Smooth muscle cell (in vitro differentiated cells): ENCODE data around the gene PLEKHM3. TPM values are rescaled to one million over a fixed set of nuclear protein-coding genes. Genes with fewer than 3 reads are reported as not detected.

Experiments
- DNase-seq: peaks from one replicate; lab custom pipeline; 2025; ENCODE audit not compliant: unreplicated experiment; lab: John Stamatoyannopoulos, UW
- H2AFZ ChIP-seq: fragments of 200-600 bp; sonication (generic); 2 replicates; pipeline ENCODE4 v1.6.0; 2016; ENCODE audit warnings: antibody characterized with exemption, low read depth, mild to moderate bottlenecking
- H3F3A ChIP-seq: fragments of 200-600 bp; sonication (generic); 2 replicates; pipeline ENCODE4 v1.6.0; 2017; ENCODE audit warnings: antibody characterized with exemption, low read depth
- H3K27ac ChIP-seq: fragments of 200-600 bp; sonication (generic); 2 replicates; pipeline ENCODE4 v1.5.1; 2016; ENCODE audit warnings: low read depth, mild to moderate bottlenecking
- H3K27me3 ChIP-seq: fragments of 200-600 bp; sonication (generic); 2 replicates; pipeline ENCODE4 v1.6.1; 2016; ENCODE audit warnings: low read depth, mild to moderate bottlenecking
- H3K36me3 ChIP-seq: fragments of 200-600 bp; sonication (generic); 2 replicates; pipeline ENCODE4 v1.5.1; 2016; ENCODE audit warnings: low read depth
- H3K4me1 ChIP-seq: fragments of 200-600 bp; sonication (generic); 2 replicates; pipeline ENCODE4 v1.5.1; 2016; ENCODE audit warnings: low read depth
- H3K4me2 ChIP-seq: fragments of 200-600 bp; sonication (generic); 2 replicates; pipeline ENCODE4 v1.6.0; 2016; ENCODE audit warnings: mild to moderate bottlenecking
- H3K4me3 ChIP-seq: fragments of 200-600 bp; sonication (generic); 2 replicates; pipeline ENCODE4 v1.5.1; 2016; ENCODE audit warnings: mild to moderate bottlenecking
- H3K79me2 ChIP-seq: fragments of 200-600 bp; sonication (generic); 2 replicates; pipeline ENCODE4 v1.6.0; 2016; ENCODE audit warnings: low read depth, mild to moderate bottlenecking
- H3K9ac ChIP-seq: fragments of 200-600 bp; sonication (generic); 2 replicates; pipeline ENCODE4 v1.6.0; 2016; ENCODE audit warnings: low read depth
- H3K9me3 ChIP-seq: fragments of 200-600 bp; sonication (generic); replicated peaks from 2 replicates; pipeline ENCODE4 v1.5.1; 2016; ENCODE audit warnings: low read depth
- H4K20me1 ChIP-seq: fragments of 200-600 bp; sonication (generic); 2 replicates; pipeline ENCODE4 v1.6.0; 2016; ENCODE audit warnings: low read depth
- WGBS: methylation state at CpG from one replicate; pipeline ENCODE4 v1.1.7; 2016; ENCODE audit warnings: low lambda C conversion rate; 5-methylcytosine and 5-hydroxymethylcytosine counted together
- polyA plus RNA-seq: library from polyadenylated mRNA; unstranded; fragments of >200 nt; fragmentation: Nextera tagmentation; extraction: Ambion mirVana; gene quantifications from 2 replicates; pipeline ENCODE4 v1.2.1, GENCODE V29; 2016
- total RNA-seq: library from RNA; depleted of rRNA; stranded (reverse); fragments of >200 nt; gene quantifications from 2 replicates; pipeline ENCODE4 v1.2.3, GENCODE V29; 2014
- TF ChIP-seq, protein P1 (sequence below): fragments of 200-600 bp; sonication (generic); IDR thresholded peaks from 2 replicates; pipeline ENCODE4 v1.5.1; 2017; ENCODE audit warnings: borderline replicate concordance, mild to moderate bottlenecking, antibody characterized with exemption; ENCODE audit not compliant: insufficient read depth, poor library complexity, severe bottlenecking

Gene PLEKHM3
- total and polyA plus RNA-seq, 2 experiments from 2014 or later, result 3.8 to 10.3 TPM

DNA sequence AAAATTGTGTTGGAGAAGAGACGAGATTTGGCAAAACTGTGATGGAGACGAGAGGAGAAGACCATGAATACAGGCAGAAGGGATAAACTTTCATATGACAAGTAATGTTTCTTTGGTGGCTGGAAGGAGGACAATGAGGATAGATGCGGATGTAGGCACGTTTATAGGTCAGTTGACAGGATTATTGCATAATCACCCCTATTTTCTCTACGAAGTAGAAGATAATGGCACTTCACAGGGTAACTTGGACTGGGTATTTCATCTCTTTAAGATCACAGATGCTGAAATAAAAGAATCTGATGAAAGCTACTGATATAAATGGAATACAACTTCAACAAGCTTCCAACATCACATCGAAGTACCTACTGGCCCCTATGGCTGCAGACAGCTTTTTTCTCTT, 81.0 kb downstream of the PLEKHM3 start:
- no peaks in the 10 kb centered on the region for H3K9me3 ChIP-seq
- 94% methylated on average over 6 of the region's 6 CpGs for WGBS
- no peaks in the 10 kb centered on the region for H3K27me3 ChIP-seq
- no peak overlapping the region for H3K27ac ChIP-seq
- H3K4me2 ChIP-seq, result no peak overlapping the region
- no peak for DNase-seq
- peaks cover 14% of the 10 kb centered on the region for H3K4me1 ChIP-seq
- H3K36me3 ChIP-seq, result no peaks in the 10 kb centered on the region
- TF ChIP-seq, protein P1, sequence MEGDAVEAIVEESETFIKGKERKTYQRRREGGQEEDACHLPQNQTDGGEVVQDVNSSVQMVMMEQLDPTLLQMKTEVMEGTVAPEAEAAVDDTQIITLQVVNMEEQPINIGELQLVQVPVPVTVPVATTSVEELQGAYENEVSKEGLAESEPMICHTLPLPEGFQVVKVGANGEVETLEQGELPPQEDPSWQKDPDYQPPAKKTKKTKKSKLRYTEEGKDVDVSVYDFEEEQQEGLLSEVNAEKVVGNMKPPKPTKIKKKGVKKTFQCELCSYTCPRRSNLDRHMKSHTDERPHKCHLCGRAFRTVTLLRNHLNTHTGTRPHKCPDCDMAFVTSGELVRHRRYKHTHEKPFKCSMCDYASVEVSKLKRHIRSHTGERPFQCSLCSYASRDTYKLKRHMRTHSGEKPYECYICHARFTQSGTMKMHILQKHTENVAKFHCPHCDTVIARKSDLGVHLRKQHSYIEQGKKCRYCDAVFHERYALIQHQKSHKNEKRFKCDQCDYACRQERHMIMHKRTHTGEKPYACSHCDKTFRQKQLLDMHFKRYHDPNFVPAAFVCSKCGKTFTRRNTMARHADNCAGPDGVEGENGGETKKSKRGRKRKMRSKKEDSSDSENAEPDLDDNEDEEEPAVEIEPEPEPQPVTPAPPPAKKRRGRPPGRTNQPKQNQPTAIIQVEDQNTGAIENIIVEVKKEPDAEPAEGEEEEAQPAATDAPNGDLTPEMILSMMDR, result no peak
- no peak overlapping the region for H2AFZ ChIP-seq
- H3K9ac ChIP-seq, result no peak overlapping the region
- H3F3A ChIP-seq, result no peaks in the 10 kb centered on the region
- H3K79me2 ChIP-seq, result no peaks in the 10 kb centered on the region
- peaks cover 25% of the 10 kb centered on the region for H4K20me1 ChIP-seq
- H3K4me3 ChIP-seq, result no peak overlapping the region

DNA sequence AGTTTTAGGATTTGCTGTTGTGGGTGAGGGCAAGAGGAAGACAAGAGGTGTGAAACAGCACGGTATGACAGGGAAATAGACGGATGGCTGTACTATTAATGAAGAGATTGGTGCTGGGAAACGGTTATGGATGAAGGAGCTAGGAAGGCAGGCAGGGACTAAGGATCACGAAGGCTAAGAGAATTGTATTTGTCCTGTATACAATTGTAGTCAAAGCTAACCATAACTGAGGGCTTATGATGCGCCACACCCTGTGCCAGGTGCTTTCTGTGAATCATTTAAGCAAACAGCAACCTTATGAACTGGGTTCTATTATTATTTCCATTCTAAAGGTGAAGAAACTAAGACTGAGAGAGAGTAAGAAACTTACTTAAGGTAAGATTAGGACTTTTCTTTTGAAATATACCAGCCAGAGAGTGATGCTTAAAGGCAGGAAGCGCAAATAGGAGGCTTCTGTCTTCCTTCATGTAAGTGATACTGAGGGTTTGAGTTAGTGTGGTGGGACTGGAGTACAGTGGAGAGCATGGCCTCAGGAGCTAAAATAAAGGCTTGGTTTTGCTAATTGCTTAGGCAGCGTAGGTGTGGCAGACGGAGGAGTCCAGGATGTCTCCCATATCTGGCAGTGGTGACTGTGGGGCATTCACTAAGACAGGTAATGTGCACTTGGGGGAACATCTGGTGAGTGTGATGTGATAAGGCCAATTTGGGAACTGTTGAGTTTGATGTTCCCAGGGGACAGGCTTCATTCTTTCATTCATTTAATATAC, 85.8 kb downstream of the PLEKHM3 start:
- H3K4me2 ChIP-seq, result no peak overlapping the region
- H3K4me3 ChIP-seq, result no peak overlapping the region
- no peak for DNase-seq
- no peaks in the 10 kb centered on the region for H3K36me3 ChIP-seq
- H3F3A ChIP-seq, result no peaks in the 10 kb centered on the region
- TF ChIP-seq, protein P1, result no peak
- peaks cover 16% of the 10 kb centered on the region for H4K20me1 ChIP-seq
- WGBS, result 94% methylated on average over 8 of the region's 8 CpGs
- H3K9ac ChIP-seq, result no peak overlapping the region
- H3K4me1 ChIP-seq, result no peaks in the 10 kb centered on the region
- H3K9me3 ChIP-seq, result no peaks in the 10 kb centered on the region
- no peaks in the 10 kb centered on the region for H3K27me3 ChIP-seq
- no peak overlapping the region for H2AFZ ChIP-seq
- no peak overlapping the region for H3K27ac ChIP-seq
- no peaks in the 10 kb centered on the region for H3K79me2 ChIP-seq

DNA sequence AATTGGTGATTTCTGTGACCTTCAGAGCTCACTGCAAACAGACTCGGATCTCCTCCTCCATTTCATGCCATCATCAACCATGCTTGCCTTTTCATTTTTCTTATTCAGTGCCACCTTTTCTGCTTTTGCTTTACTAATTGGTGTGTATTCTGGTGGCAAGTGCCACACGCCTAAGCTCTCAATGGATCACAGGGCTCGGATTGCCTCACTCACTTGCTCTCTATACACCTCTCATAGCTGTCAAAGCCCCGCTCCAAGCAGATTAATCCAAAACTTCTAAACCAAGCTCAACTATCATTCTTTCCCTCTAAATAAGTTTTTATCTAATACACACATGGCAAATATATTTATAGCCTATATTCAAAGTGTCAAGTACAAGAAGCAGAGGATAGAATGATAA, 86.4 kb downstream of the PLEKHM3 start:
- Histone ChIP-seq H3K36me3 (no peaks in the 10 kb centered on the region), H3K4me1 (peaks cover 6% of the 10 kb centered on the region), H2AFZ (no peak overlapping the region), H4K20me1 (peaks cover 16% of the 10 kb centered on the region), H3F3A (no peaks in the 10 kb centered on the region), H3K4me2 (no peak overlapping the region), H3K79me2 (no peaks in the 10 kb centered on the region), H3K9me3 (no peaks in the 10 kb centered on the region), H3K27ac (no peak overlapping the region), H3K4me3 (no peak overlapping the region), H3K9ac (no peak overlapping the region), H3K27me3 (no peaks in the 10 kb centered on the region)
- TF ChIP-seq, protein P1, result no peak
- no peak for DNase-seq
- WGBS, result 91% methylated on average over 4 of the region's 4 CpGs

DNA sequence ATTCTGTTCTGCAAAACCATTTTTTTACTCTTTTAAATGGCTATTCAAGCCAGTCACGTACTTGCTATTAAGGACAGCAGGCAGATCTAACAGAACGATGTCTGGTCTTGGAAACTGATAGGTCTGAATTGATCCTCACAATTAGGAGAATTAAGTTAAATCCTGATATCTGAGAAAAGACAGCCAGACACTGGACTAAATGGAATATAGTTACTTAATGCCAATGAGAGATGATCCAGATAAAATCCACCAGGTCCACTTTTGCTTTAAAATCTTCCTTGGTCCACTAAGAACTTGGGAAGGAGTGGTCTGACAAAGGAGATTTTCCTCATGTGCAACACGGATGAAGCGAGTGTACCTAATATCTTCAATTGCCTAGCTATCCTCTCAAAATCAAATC, 86.9 kb downstream of the PLEKHM3 start:
- Histone ChIP-seq H2AFZ (no peak overlapping the region), H3K79me2 (no peaks in the 10 kb centered on the region), H3F3A (no peaks in the 10 kb centered on the region), H4K20me1 (peaks cover 16% of the 10 kb centered on the region), H3K9ac (no peak overlapping the region), H3K27me3 (no peaks in the 10 kb centered on the region), H3K27ac (no peak overlapping the region), H3K4me1 (peaks cover 10% of the 10 kb centered on the region), H3K4me3 (no peak overlapping the region), H3K9me3 (no peaks in the 10 kb centered on the region), H3K4me2 (no peak overlapping the region), H3K36me3 (no peaks in the 10 kb centered on the region)
- TF ChIP-seq, protein P1, result no peak
- DNase-seq, result no peak
- 83% methylated on average over 4 of the region's 4 CpGs for WGBS
